ENCODE results near the gene SMIM29. TPM values are rescaled to one million over a fixed set of nuclear protein-coding genes. Genes with fewer than 3 reads are reported as not detected.

Gene SMIM29
- total RNA-seq = 1 to 10 TPM; 7.2 to 7.9 TPM
- polyA plus RNA-seq (2013, experiment 1 of 2) = 16.4 TPM
- 14.3 TPM for polyA plus RNA-seq (2013, experiment 2 of 2)
- long read RNA-seq, experiment 1, partial matches to known transcripts = 1 of 3 reads
- long read RNA-seq, experiment 1, other reads (novel, unspliced or antisense) = 0 of 3 reads
- long read RNA-seq, experiment 2, partial matches to known transcripts = 2 of 7 reads
- long read RNA-seq, experiment 2, other reads (novel, unspliced or antisense) = 0 of 7 reads
- long read RNA-seq, experiment 3, partial matches to known transcripts = 0 of 8 reads
- long read RNA-seq, experiment 3, other reads (novel, unspliced or antisense) = 1 of 8 reads
- long read RNA-seq, experiment 4, transcript SMIM29-205 (5 exons, 1,297 nt) = major isoform, 24 of 36 reads
- long read RNA-seq, experiment 4, transcript SMIM29-208 (5 exons, 1,186 nt) = minor isoform, 6 of 36 reads
- long read RNA-seq, experiment 4, partial matches to known transcripts = 2 of 36 reads
- long read RNA-seq, experiment 4, other reads (novel, unspliced or antisense) = 2 of 36 reads

DNA sequence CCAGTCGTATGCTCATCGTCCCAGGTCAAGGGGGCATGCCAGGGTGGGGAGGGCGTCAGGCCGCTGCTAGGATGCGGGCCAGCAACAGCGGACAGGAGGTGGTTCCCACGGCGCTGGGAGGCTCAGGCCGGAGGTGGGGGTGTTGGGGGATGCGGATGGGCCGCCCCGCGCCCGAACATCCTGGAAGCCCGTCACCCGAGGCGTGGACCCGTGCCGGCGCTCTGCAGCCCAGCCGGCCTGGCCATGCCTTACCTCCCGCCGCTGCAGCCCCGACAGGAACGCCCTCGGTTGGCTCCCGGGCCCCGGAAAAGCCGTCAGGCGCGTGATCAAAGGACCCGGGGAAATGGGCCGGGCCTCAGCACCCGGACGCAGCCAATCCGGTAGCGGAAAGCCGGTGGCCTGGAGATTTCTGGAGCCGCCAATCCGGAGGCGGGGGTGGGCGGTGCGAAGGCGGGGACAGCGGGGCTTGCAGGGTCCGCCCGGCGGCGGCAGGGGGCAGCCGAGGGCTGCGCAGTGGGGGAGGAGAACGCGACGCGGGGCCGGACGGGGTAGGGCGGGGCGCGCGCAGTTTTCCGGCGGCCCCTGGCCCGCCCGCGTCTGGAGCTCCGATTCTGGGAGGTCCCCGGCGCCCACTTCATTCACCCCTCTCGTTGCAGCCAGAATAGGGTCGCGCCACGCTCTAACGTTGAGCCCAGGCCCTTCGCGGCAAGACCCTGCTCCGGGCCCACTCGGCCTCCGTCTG is at the start of gene SMIM29:
Gene SMIM29 (minus strand): TSS at position 280 of the 742 bp plus-strand sequence. CDS start 1,215 bp downstream, outside the sequence.
- peak; percentile 99 for DNase-seq
- TF ChIP-seq, protein P1, sequence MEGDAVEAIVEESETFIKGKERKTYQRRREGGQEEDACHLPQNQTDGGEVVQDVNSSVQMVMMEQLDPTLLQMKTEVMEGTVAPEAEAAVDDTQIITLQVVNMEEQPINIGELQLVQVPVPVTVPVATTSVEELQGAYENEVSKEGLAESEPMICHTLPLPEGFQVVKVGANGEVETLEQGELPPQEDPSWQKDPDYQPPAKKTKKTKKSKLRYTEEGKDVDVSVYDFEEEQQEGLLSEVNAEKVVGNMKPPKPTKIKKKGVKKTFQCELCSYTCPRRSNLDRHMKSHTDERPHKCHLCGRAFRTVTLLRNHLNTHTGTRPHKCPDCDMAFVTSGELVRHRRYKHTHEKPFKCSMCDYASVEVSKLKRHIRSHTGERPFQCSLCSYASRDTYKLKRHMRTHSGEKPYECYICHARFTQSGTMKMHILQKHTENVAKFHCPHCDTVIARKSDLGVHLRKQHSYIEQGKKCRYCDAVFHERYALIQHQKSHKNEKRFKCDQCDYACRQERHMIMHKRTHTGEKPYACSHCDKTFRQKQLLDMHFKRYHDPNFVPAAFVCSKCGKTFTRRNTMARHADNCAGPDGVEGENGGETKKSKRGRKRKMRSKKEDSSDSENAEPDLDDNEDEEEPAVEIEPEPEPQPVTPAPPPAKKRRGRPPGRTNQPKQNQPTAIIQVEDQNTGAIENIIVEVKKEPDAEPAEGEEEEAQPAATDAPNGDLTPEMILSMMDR (conservative IDR thresholded peaks at IDR 0.05) = peak; percentile 93
- Mint-ChIP-seq H3K36me3 (ENCODE audit: low read depth) (peaks cover 14% of the 10 kb centered on the region), H3K4me1 (peaks cover 3% of the 10 kb centered on the region), H3K27me3 (ENCODE audit: insufficient read depth) (peaks cover 2% of the 10 kb centered on the region), H3K4me3 (peak within 1 kb of the TSS; percentile 77), H3K9me3 (peaks cover 5% of the 10 kb centered on the region), H3K27ac (peak within 1 kb of the TSS; percentile 92)
- H3K27ac ChIP-seq (ENCODE audit: low read depth, low read length) = peak within 1 kb of the TSS; percentile 59
- WGBS, 2 experiments (ENCODE audit: insufficient coverage in 1 of 2, insufficient read length in 1 of 2) = 0 to 1% methylated on average over 20 to 79 of the region's 79 CpGs
- H3K9me3 ChIP-seq (ENCODE audit: control insufficient read depth, low read length) = no peaks in the 10 kb centered on the region
- peak within 1 kb of the TSS; percentile 80 for H3K4me3 ChIP-seq (ENCODE audit: low read length)
- peaks cover 8% of the 10 kb centered on the region for H3K36me3 ChIP-seq (ENCODE audit: control insufficient read depth, insufficient read depth, low read length)
- H3K9ac ChIP-seq (ENCODE audit: extremely low read depth, low read length, poor library complexity, severe bottlenecking) = peak within 1 kb of the TSS; percentile 44
- no peaks in the 10 kb centered on the region for H3K27me3 ChIP-seq (ENCODE audit: control insufficient read depth, insufficient read depth, low read length, poor library complexity, severe bottlenecking)
- no peaks in the 10 kb centered on the region for H3K4me1 ChIP-seq (ENCODE audit: control insufficient read depth, insufficient read depth, low read length)

DNA sequence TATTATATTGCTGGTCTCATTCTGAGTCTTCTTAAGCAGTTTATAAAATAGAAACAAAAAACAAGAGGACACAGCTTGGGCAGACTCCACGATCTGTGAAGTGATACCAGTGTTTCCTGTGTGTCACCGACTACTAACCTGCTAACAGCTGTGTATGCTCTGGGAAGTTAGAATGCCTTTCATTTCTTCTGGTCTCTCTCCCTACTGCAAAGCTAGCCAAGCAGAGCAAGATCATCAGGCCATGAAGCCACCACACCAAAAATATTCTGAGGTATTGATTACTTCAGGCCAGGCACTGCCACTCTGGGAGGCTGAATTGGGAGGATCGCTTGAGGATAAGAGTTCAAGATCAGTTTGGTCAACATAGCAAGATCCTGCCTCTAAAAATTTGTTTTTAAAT is 46.9 kb upstream of the SMIM29 start:
- TF ChIP-seq, protein P1 (conservative IDR thresholded peaks at IDR 0.05) = no peak
- no peak overlapping the region for H3K27ac ChIP-seq (ENCODE audit: low read depth, low read length)
- peaks cover 32% of the 10 kb centered on the region for H3K36me3 Mint-ChIP-seq (ENCODE audit: low read depth)
- no peaks in the 10 kb centered on the region for H3K4me1 Mint-ChIP-seq
- no peaks in the 10 kb centered on the region for H3K27me3 Mint-ChIP-seq (ENCODE audit: insufficient read depth)
- H3K9me3 Mint-ChIP-seq = no peaks in the 10 kb centered on the region
- no peaks in the 10 kb centered on the region for H3K27me3 ChIP-seq (ENCODE audit: control insufficient read depth, insufficient read depth, low read length, poor library complexity, severe bottlenecking)
- H3K4me1 ChIP-seq (ENCODE audit: control insufficient read depth, insufficient read depth, low read length) = no peaks in the 10 kb centered on the region
- no peak overlapping the region for H3K4me3 Mint-ChIP-seq
- no peak overlapping the region for H3K4me3 ChIP-seq (ENCODE audit: low read length)
- WGBS, 2 experiments (ENCODE audit: insufficient coverage in 1 of 2, insufficient read length in 1 of 2) = 93 to 97% methylated on average over 3 of the region's 3 CpGs
- H3K36me3 ChIP-seq (ENCODE audit: control insufficient read depth, insufficient read depth, low read length) = peaks cover 28% of the 10 kb centered on the region
- no peak for DNase-seq
- H3K9ac ChIP-seq (ENCODE audit: extremely low read depth, low read length, poor library complexity, severe bottlenecking) = no peak overlapping the region
- H3K9me3 ChIP-seq (ENCODE audit: control insufficient read depth, low read length) = no peaks in the 10 kb centered on the region
- H3K27ac Mint-ChIP-seq = no peak overlapping the region

DNA sequence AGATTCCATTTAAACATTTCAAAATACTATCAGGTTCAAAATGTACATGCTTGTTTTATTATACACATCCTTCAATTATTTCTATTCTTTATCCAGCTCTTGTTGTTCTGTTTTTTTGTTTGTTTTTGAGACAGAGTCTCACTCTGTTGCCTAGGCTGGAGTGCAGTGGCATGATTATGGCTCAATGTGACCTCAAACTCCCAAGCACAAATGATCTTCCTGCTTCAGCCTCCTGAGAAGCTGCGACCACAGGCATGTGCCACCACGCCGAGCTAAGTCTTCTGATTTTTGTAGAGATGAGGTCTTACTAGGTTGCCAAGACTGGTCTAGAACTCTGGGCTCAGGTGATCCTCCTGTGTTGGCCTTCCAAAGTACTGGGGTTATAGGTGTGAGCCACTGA is 44.1 kb upstream of the SMIM29 start:
- Histone ChIP-seq H3K4me1 (ENCODE audit: control insufficient read depth, insufficient read depth, low read length) (no peaks in the 10 kb centered on the region), H3K27me3 (ENCODE audit: control insufficient read depth, insufficient read depth, low read length, poor library complexity, severe bottlenecking) (no peaks in the 10 kb centered on the region), H3K36me3 (ENCODE audit: control insufficient read depth, insufficient read depth, low read length) (peaks cover 32% of the 10 kb centered on the region), H3K4me3 (ENCODE audit: low read length) (no peak overlapping the region), H3K9me3 (ENCODE audit: control insufficient read depth, low read length) (no peaks in the 10 kb centered on the region), H3K27ac (ENCODE audit: low read depth, low read length) (no peak overlapping the region), H3K9ac (ENCODE audit: extremely low read depth, low read length, poor library complexity, severe bottlenecking) (no peak overlapping the region)
- Mint-ChIP-seq H3K27ac (no peak overlapping the region), H3K27me3 (ENCODE audit: insufficient read depth) (no peaks in the 10 kb centered on the region), H3K4me1 (no peaks in the 10 kb centered on the region), H3K4me3 (no peak overlapping the region), H3K36me3 (ENCODE audit: low read depth) (peaks cover 36% of the 10 kb centered on the region), H3K9me3 (no peaks in the 10 kb centered on the region)
- no peak for DNase-seq
- TF ChIP-seq, protein P1 (conservative IDR thresholded peaks at IDR 0.05) = no peak
- 93 to 94% methylated on average over 3 of the region's 3 CpGs for WGBS, 2 experiments (ENCODE audit: insufficient coverage in 1 of 2, insufficient read length in 1 of 2)
